Measurements from ENCODE around the gene LRRC2.
A peak's percentile ranks its signal among the peaks of the same experiment; 100 is the strongest.
"Not testable (repeated sequence)": the region's sequence is repeated elsewhere in the genome, so short reads cannot be mapped to it uniquely, and the experiment has no call there.

The LRRC2 gene

DNA sequence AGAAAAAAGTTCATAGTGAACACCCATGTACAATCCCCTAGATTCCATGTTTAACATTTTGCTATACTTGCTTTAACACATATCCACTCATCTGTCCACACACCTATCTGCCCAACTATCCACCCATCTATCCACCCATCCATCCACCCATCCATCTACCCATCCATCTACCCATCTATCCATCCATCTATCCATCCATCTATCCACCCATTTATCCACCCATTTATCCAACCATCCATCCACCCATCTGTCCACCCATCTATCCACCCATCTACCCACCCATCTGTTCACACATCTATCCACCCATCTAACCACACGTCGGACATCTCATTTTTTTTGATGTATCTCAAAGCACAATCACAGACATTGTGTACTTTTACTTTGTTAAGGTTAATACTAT is 42.5 kb downstream of the LRRC2 start:
- in situ Hi-C loops (cut with HindIII; ENCODE audit: low sequenced_read_pairs) = no loop called here
- H3K4me3 ChIP-seq (ENCODE audit: low read depth, low read length) = no peak overlapping the region
- no peak for DNase-seq (ENCODE audit: low read depth)
- TF ChIP-seq, protein P1, sequence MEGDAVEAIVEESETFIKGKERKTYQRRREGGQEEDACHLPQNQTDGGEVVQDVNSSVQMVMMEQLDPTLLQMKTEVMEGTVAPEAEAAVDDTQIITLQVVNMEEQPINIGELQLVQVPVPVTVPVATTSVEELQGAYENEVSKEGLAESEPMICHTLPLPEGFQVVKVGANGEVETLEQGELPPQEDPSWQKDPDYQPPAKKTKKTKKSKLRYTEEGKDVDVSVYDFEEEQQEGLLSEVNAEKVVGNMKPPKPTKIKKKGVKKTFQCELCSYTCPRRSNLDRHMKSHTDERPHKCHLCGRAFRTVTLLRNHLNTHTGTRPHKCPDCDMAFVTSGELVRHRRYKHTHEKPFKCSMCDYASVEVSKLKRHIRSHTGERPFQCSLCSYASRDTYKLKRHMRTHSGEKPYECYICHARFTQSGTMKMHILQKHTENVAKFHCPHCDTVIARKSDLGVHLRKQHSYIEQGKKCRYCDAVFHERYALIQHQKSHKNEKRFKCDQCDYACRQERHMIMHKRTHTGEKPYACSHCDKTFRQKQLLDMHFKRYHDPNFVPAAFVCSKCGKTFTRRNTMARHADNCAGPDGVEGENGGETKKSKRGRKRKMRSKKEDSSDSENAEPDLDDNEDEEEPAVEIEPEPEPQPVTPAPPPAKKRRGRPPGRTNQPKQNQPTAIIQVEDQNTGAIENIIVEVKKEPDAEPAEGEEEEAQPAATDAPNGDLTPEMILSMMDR (IDR thresholded peaks at IDR 0.05; ENCODE audit: low read depth, low read length, missing control alignments) = no peak

DNA sequence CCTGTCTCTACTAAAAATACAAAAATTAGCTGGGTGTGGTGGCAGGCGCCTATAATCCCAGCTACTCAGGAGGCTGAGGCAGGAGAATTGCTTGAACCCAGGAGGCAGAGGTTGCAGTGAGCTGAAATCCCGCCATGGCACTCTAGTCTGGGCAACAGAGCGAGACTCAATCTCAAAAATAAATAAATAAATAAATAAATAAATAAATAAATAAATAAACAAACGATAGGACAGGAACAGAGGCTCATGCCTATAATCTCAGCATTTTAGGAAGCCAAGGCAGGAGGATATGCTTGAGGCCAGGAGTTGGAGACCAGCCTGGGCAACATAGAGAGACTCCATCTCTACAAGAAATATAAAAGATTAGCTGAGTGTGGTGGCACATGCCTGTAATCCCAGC is 43.9 kb downstream of the LRRC2 start:
- in situ Hi-C loops (cut with HindIII; ENCODE audit: low sequenced_read_pairs) = not testable (repeated sequence)

DNA sequence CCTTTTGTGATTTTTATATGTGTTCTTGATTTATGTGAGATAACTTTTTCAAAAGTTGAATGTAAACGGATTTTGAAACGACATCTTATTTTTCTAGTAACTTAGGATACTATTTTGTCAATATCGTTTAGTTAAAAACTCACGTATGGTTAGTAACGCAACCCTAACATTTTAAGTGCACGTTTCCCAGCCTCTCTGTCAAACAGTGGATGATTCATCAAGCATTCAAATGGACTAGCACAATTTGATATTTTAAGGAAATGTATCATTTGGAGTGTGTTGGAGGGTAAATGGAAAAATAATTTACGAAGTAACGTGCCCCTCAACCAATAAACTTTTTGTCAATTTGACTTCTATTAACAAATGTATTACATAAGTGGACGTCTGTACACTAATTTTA is 45.0 kb downstream of the LRRC2 start:
- TF ChIP-seq, protein P1 (IDR thresholded peaks at IDR 0.05; ENCODE audit: low read depth, low read length, missing control alignments) = no peak
- H3K4me3 ChIP-seq (ENCODE audit: low read depth, low read length) = no peak overlapping the region
- in situ Hi-C loops (cut with HindIII; ENCODE audit: low sequenced_read_pairs) = no loop called here
- no peak for DNase-seq (ENCODE audit: low read depth)

More for the DNA sequence above, 43.9 kb downstream of the LRRC2 start:
- not testable (repeated sequence) for H3K4me3 ChIP-seq (ENCODE audit: low read depth, low read length); DNase-seq (ENCODE audit: low read depth)

DNA sequence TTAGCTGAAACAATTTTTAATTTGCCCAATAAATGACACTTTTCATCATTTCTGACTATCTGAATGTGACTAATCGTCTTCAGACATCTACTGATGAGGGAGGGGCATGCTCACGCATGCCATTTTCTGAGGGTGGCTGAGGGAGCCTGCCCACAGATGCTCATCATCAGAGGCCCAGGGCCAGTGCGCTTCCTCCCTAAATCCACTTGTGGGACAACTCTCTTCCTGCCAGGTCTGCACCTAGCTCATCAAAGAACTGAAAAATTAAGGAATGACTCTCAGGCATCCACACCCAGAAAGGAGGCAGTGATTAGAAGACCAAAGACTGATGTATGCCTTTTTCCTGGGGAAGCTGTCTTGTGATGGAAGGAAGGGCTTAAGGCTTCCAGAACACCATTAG is 45.6 kb downstream of the LRRC2 start:
- TF ChIP-seq, protein P1 (IDR thresholded peaks at IDR 0.05; ENCODE audit: low read depth, low read length, missing control alignments) = no peak
- no peak for DNase-seq (ENCODE audit: low read depth)
- H3K4me3 ChIP-seq (ENCODE audit: low read depth, low read length) = no peak overlapping the region
- in situ Hi-C loops (cut with HindIII; ENCODE audit: low sequenced_read_pairs) = no loop called here

DNA sequence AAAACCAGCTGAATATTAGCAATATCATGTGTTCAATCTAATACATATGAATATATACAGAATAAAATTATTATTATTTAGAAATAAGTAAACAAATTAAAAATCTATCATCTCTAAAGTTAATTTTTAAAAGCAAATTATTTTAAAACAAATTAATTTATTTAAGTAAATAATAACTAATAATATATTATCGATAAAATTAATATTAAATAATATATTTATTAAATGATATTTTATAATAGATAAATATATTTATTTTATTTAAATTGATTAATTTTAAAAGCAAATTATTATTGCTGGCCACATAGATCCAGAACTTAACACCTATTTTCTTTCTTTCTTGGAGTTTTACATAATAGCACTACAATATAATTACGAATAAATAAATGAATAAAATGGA is 46.1 kb downstream of the LRRC2 start:
- TF ChIP-seq, protein P1 (IDR thresholded peaks at IDR 0.05; ENCODE audit: low read depth, low read length, missing control alignments) = no peak
- no peak overlapping the region for H3K4me3 ChIP-seq (ENCODE audit: low read depth, low read length)

DNA sequence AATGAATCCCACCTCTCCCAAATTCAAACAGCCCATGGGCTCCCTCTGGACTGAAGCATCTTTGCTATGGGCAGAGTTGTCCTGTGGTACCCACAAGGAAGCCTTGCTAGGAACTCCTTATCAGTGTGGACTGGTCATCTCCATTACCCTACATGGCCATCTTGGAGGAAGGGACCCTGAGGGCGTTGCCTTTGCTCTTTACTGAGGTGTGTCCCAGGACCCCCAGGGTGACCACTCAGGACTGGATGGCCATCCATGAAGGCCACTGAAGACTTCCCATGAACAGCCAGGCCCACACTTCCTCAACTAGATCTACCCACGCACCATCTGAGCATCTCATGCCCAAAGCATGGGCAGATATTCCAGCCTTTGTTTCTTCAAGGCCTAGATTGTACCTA is 48.3 kb downstream of the LRRC2 start:
- DNase-seq (ENCODE audit: low read depth) = no peak
- H3K4me3 ChIP-seq (ENCODE audit: low read depth, low read length) = no peak overlapping the region
- TF ChIP-seq, protein P1 (IDR thresholded peaks at IDR 0.05; ENCODE audit: low read depth, low read length, missing control alignments) = no peak
- in situ Hi-C loops (cut with HindIII; ENCODE audit: low sequenced_read_pairs) = no loop called here

More for the DNA sequence above, 46.1 kb downstream of the LRRC2 start:
- in situ Hi-C loops (cut with HindIII; ENCODE audit: low sequenced_read_pairs) = no loop called here
- DNase-seq (ENCODE audit: low read depth) = no peak

DNA sequence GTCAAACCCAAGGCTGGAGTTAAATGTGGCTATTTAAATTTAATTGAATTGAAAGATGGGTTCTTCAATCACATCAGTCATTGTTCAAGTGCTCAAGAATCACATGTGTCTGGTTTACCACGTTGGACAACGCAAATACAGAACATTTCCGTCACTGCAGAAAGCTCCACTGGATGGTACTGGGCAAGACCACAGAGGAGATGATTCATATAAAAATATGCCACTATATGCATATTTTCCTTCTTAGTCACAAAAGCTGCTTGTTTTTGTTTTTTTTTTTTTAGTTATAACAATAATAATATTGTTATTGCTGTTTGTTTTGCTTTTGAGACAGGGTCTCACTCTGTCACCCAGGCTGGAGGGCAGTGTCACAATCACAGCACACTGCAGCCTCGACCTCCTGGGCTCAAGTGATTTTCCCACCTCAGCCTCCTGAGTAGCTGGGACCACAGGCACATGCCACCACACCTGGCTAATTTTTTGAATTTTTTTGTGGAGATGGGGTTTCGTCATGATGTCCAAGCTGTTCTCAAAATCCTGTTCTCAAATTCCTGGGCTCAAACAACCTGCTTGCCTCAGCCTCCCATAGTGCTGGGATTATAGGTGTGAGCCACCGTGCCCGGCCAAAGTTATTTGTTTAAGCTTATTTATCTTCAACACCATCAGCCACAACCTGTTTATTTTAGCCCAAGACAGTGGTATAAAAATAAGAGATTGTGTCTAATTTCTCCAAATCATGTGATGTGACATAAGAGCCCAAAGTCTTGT is 48.9 kb downstream of the LRRC2 start:
- TF ChIP-seq, protein P1 (IDR thresholded peaks at IDR 0.05; ENCODE audit: low read depth, low read length, missing control alignments) = no peak
- H3K4me3 ChIP-seq (ENCODE audit: low read depth, low read length) = no peak overlapping the region
- in situ Hi-C loops (cut with HindIII; ENCODE audit: low sequenced_read_pairs) = no loop called here
- peak; percentile 52 for DNase-seq (ENCODE audit: low read depth)

Data from astrocyte of the cerebellum (primary cell).